Right lobe of liver (tissue), 4 donors: ENCODE results near the gene ACVR2B.

Experiments used
- POLR2A ChIP-seq: fragments of 450-650 bp; IDR thresholded peaks from one replicate; pipeline ENCODE4 v1.6.1; 2017; ENCODE audit warnings: antibody characterized with exemption, mild to moderate bottlenecking
- TF ChIP-seq, protein P1 (sequence below), 4 donors: fragments of 200-600 bp in 3 of 4; fragments of 450-650 bp in 1 of 4; IDR thresholded peaks; one replicate each; pipeline versions ENCODE4 v1.5.1 to v1.8.0; 2016 to 2022; ENCODE audit warnings: antibody characterized with exemption in 4 of 4, mild to moderate bottlenecking in 2 of 4
- donor health status: DM: no; HTN: no; CAD: no.
- donor health status: DM: no; HTN: no; CAD: no.
- donor health status: DM: no; HTN: yes; CAD: no.

DNA sequence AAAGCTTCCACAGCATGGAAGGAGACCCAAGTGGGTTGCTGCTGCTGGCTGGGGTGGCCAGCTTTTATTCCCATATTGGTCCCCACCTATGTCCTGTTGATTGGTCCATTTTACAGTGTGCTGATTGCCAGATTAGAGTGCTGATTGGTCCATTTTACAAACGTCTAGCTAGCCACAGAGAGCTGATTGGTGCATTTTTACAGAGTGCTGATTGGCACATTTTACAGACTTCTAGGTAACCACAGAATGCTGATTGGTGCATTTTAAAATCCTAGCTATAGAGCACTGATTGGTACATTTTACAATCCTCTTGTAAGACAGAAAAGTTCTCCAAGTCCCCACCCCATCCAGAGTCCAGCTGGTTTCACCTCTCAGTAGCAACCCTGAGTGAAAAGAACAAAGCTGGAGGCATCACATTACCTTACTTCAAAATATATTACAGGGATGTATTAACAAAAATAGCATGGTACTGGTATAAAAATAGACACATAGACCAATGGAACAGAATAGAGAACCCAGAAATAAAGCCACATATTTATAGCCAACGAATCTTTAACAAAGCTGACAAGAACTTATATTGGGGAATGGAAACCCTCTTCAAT, 7.5 kb upstream of the ACVR2B start:
- TF ChIP-seq, protein P1, sequence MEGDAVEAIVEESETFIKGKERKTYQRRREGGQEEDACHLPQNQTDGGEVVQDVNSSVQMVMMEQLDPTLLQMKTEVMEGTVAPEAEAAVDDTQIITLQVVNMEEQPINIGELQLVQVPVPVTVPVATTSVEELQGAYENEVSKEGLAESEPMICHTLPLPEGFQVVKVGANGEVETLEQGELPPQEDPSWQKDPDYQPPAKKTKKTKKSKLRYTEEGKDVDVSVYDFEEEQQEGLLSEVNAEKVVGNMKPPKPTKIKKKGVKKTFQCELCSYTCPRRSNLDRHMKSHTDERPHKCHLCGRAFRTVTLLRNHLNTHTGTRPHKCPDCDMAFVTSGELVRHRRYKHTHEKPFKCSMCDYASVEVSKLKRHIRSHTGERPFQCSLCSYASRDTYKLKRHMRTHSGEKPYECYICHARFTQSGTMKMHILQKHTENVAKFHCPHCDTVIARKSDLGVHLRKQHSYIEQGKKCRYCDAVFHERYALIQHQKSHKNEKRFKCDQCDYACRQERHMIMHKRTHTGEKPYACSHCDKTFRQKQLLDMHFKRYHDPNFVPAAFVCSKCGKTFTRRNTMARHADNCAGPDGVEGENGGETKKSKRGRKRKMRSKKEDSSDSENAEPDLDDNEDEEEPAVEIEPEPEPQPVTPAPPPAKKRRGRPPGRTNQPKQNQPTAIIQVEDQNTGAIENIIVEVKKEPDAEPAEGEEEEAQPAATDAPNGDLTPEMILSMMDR (IDR thresholded peaks at IDR 0.05) = no peak
- TF ChIP-seq POLR2A = no peak
